Right ventricle myocardium inferior (tissue), 1 donor: ENCODE data around the gene ANO1. TPM values are rescaled to one million over a fixed set of nuclear protein-coding genes. Genes with fewer than 3 reads are reported as not detected.
"Not testable (repeated sequence)": the region's sequence is repeated elsewhere in the genome, so short reads cannot be mapped to it uniquely, and the experiment has no call there.

Source experiments
- ATAC-seq: fragments of 200-7000 bp; cut with Tn5 transposase; one replicate; pipeline ENCODE4 v1.9.1; 2020; ENCODE audit warnings: mild to moderate bottlenecking, moderate library complexity
- DNase-seq: peaks from one replicate; pipeline ENCODE4 v3.0.0; 2021; ENCODE audit errors: missing footprints
- intact Hi-C: fragments of 100-400 bp; cut with DNase I; formaldehyde crosslinking; loops from one replicate; pipeline ENCODE4 v1.11.0; 2022
- total RNA-seq: library from RNA; stranded (reverse); fragmentation: NEBNext Ultra II Directional; extraction: Animal tissue kit (Norgen Biotek cat#: 25700); gene quantifications from one replicate; pipeline ENCODE4 v1.2.1, GENCODE V29; 2021
- donor health status: DM: no; HTN: yes; CAD: no; lungs with severe emphysema.

ANO1 gene
- total RNA-seq, 1 donor from 2014 or later: 6.7 TPM

DNA sequence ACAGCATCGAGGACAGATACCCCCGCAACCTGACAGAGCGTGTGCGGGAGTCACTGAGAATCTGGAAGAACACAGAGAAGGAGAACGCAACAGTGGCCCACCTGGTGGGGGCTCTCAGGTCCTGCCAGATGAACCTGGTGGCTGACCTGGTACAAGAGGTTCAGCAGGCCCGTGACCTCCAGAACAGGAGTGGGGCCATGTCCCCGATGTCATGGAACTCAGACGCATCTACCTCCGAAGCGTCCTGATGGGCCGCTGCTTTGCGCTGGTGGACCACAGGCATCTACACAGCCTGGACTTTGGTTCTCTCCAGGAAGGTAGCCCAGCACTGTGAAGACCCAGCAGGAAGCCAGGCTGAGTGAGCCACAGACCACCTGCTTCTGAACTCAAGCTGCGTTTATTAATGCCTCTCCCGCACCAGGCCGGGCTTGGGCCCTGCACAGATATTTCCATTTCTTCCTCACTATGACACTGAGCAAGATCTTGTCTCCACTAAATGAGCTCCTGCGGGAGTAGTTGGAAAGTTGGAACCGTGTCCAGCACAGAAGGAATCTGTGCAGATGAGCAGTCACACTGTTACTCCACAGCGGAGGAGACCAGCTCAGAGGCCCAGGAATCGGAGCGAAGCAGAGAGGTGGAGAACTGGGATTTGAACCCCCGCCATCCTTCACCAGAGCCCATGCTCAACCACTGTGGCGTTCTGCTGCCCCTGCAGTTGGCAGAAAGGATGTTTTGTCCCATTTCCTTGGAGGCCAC, 128.3 kb downstream of the ANO1 start:
- ATAC-seq (no peak), DNase-seq (peak; percentile 51)
- intact Hi-C loops: loop anchor here (5.0 kb wide), 1 partner anchor 66 kb away; the partner anchor contains the start of gene PPFIA1

GRCh38 chr11:70206982-70207376, 128.9 kb downstream of the ANO1 start:
- DNase-seq (no peak), ATAC-seq (no peak)
- intact Hi-C loops: loop anchor here (5.0 kb wide), 1 partner anchor 65 kb away; the partner anchor contains the start of gene PPFIA1

DNA sequence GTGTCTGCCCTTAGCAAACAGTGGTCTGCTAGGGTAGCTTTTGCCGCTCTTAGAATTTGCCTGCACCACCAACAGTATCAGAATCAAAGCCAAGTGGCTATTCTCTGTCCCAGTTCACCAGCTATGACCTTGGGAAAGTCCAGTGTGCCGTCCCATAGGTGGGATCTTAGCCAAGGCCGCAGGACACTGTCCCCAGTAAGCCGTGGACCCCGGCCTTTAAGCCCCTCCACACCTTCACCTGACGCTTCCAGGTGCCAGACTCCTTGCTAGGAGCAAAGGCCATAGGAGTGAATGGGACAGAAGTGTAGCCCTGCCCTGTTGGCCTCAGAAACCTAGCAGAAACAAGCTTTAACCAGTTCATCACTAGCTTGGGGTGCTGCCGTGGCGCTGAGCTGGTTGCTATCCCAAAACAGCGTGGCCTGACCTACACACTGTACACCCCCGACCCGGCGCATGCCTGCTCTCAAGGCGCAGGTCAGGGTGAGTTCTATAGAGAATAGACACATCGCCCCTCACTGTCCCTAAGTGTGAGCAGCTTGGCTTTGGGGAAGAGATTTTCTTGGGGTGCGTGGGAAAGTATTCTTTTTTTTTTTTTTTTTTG, 129.5 kb downstream of the ANO1 start:
- peak; percentile 27 for DNase-seq
- no peak for ATAC-seq
- intact Hi-C loops: loop anchor here (5.0 kb wide), 1 partner anchor 65 kb away; the partner anchor contains the start of gene PPFIA1

DNA sequence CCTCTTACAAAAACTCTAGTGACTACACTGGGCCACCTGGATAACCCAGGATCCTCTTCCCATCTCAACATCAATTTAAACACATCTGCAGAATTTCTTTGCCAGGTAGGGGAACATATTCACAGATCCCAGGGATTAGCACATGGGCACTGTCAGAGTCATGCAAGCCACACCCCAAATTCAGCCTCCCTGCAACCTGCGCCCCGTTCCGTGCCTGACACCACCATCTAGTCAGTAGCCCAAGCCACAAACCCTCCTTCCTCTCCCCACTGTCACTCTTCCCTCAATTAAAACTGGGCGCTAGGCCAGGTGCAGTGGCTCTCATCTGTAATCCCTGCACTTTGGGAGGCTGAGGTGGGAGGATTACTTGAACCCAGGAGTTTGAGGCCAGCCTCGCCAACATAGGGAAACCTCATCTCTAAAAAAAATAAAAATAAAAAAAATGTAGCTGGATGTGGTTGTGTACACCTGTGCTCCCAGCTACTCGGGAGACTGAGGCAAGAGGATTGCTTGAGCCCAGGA, 131.3 kb downstream of the ANO1 start:
- intact Hi-C loops: loop anchor here (5.0 kb wide), 1 partner anchor 63 kb away; the partner anchor contains the start of gene PPFIA1

DNA sequence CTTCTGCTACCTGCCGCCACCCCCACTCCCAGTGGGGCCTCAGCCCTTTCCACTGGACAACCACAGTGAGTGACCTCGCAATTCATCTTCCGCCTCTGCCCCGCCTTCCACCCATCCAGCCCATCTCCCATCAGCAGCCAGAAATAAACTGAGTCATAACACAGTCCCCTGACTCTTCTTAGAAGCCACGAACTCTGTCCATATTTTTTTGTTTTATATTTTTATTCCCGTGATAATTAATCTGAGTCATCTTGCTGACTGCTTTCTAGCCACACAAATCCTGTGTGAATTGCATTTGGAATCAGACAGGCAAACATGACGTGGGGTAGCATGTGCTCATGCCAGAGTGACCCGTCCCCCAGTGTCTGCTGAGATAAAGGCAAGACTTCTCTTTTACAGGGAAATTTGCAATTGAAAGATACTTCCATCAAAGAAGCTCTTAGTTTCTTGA, 132.0 kb downstream of the ANO1 start:
- intact Hi-C loops: no loop called here
- peak; percentile 46 for ATAC-seq
- peak; percentile 46 for DNase-seq

More for the DNA sequence above, 131.3 kb downstream of the ANO1 start:
- ATAC-seq (no peak), DNase-seq (no peak)

DNA sequence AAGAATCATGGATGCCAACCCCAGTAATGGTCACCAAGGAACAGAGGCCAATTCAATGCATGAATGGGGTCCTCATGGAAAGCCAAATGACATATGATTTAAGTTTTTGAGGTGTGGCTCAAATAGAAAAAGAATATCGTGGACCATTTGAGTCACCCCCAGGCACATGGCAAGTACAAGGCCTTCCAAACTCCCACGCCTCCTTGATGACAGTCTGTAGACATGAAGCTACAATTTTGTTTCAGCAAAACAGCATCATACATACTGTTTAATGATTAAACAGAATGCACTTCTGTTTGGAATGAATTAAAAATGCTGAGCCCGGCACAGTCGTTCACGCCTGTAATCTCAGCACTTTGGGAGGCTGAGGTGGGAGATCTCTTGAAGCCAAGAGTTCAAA, 132.4 kb downstream of the ANO1 start:
- intact Hi-C loops: no loop called here
- DNase-seq (no peak), ATAC-seq (no peak)

GRCh38 chr11:70212227-70212811, 134.2 kb downstream of the ANO1 start:
- intact Hi-C loops: no loop called here
- no peak for DNase-seq
- ATAC-seq: no peak

DNA sequence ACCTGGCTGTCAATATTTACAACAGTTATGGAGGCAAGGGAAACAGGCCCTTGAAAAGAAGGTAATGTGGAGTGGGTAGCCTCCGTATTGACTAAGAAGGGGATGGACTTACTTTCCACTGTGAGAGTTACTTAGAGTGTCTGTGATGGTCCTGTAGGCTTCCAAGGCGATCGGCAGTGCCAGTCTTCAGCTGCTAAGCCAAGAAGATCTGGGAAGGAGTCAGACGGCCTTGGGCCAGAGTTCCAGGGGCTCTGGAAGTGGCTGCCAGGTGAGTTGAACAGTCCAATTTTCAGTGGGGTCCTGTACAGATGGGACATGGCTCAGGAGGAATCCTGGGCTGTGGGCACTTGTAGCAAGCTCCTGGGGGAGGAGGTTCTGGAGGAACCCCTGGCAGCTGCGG, 139.3 kb downstream of the ANO1 start:
- not testable (repeated sequence) for ATAC-seq, DNase-seq

DNA sequence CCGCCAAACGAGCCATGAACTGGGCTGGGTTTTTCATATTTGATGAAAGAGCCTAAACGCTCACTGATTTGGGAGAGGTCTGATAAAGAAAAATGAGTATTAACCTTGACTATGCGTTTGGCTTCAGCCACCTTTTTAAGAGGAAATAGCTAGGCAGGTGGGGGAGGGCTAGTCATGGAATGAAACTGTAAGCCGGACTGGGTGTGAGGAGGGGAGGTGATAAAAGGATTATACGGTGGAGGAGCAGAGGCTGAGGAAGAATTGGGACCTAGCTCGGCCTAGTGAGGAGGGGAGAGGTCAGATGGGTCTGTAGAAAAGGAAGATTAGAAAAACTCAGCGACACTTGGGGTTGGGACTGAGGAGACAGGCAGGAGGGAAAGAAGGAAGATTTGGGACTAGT, 140.0 kb downstream of the ANO1 start:
- DNase-seq, intact Hi-C loops, ATAC-seq: not testable (repeated sequence)

More for the DNA sequence above, 139.3 kb downstream of the ANO1 start:
- intact Hi-C loops: not testable (repeated sequence)

GRCh38 chr11:70220136-70220535, 142.0 kb downstream of the ANO1 start:
- intact Hi-C loops: no loop called here
- no peak for ATAC-seq

DNA sequence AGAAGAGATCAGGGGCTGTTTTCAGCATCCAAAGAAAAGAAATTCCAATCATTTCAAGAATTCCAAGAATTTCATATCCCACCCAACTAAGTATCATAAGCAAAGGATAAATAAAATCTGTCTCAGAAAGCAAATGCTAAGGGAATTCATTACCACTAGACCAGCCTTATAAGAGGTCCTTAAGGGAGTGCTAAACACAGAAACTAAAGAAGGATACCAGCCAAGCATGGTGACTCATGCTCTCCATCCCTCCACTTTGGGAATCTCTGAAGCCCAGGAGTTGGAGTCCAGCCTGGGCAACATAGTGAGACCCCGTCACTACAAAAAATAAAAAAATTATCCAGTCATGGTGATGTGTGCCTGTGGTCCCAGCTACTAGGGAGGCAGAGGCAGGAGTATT, 142.8 kb downstream of the ANO1 start:
- DNase-seq (no peak), ATAC-seq (no peak)
- intact Hi-C loops: no loop called here

More at GRCh38 chr11:70220136-70220535, 142.0 kb downstream of the ANO1 start:
- DNase-seq: no peak

DNA sequence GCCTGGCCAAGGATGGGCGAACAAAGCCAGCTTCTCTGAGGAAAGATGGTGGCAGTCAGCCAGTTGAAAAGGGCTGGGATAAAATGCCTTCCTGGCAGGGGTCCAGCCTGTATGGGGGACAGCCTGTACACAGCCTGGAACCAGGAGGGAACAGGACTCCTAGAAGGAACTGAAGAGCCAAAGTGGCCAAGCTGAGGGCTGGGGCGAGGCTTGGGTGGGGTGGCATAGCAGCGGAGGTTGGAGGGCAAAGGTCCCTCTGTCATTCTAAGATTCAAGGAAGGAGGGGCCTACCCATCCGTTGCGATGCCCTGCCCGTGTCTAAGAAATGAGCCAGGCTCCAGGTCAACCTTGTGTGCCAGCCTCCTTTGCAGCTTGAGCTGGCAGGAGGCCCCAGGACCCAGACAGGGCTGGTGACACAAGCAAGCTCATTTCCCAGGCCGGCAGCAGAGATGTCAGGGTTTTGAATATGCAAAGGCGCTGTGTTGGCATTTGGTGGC, 147.6 kb downstream of the ANO1 start:
- ATAC-seq (no peak), DNase-seq (no peak)
- intact Hi-C loops: no loop called here

- no peak for ATAC-seq
- DNase-seq: no peak
- intact Hi-C loops: no loop called here
Measured at GRCh38 chr11:70226183-70226582, 148.1 kb downstream of the ANO1 start.

GRCh38 chr11:70226967-70227366, 148.8 kb downstream of the ANO1 start:
- DNase-seq: no peak
- no peak for ATAC-seq
- intact Hi-C loops: no loop called here

- no peak for ATAC-seq
- intact Hi-C loops: no loop called here
- DNase-seq: no peak
Measured at GRCh38 chr11:70229737-70230136, 151.6 kb downstream of the ANO1 start.

DNA sequence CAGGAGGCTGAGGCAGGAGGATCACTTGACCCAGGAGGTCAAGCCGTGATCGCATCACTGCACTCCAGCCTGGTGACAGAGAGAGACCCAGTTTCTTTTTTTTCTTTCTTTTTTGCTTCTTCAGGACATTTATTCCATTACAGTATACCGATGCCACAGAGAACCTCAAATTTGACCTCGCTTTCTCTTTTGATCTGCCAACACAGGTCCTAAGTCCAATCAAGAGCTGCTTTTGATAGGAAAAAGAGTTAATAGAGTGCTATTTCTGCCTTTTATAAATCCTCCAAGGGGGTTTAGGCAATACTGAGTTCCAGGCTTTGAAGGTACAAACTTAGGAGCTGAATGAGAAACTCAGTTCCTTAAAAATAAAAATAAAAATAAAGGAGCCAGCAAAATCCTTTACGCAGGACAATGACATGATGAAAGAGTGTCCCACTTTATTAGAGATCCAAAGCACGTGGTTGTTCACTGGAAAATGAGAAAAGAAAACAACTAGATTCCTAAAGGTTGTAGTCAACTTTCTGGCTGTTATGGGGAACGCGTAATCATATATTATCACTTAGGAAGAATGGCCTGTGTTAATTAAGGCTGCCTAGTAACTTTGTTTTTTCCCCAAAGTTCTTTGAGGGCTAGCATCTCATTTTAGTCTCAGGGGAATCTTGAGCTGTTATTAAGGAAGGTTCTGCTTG, 152.2 kb downstream of the ANO1 start:
- intact Hi-C loops: no loop called here
- ATAC-seq: no peak

GRCh38 chr11:70230840-70231710, 153.0 kb downstream of the ANO1 start:
- DNase-seq (no peak), ATAC-seq (peak; percentile 70)
- intact Hi-C loops: no loop called here

More for the DNA sequence above, 152.2 kb downstream of the ANO1 start:
- DNase-seq: no peak

DNA sequence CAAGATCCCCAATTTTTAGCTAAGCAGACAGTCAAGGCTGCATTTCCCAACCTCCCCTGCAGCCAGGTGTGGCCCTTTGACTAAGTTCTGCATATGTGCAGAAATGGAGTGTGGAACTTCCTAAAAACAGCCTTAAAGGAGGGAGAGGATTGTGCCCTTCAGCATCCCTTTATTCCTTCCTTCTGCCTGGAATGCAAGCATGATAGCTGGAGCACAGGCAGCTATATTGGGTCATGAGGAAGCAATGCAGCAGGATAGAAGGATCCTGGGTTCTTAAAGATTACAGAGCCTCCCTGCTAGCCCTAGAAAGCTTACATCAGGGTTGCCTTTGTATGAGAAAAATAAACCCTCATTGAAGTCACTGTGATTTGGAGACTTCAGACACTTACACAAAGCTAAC, 154.9 kb downstream of the ANO1 start:
- intact Hi-C loops: no loop called here
- DNase-seq (no peak), ATAC-seq (no peak)
